OCI-LY3 (cell line): ENCODE data around the gene LMX1B.

Source experiments
- H2AFZ ChIP-seq: fragments of 200-600, 300-600 bp; shearing (Covaris generic); 2 replicates; pipeline ENCODE4 v1.6.0; 2014; ENCODE audit warnings: antibody characterized with exemption, low read depth, low read length
- H3K27ac ChIP-seq: fragments of 200-600, 300-600 bp; sonication (generic); 2 replicates; pipeline ENCODE4 v1.5.1; 2014; ENCODE audit warnings: mild to moderate bottlenecking, low read length, moderate library complexity, mixed read lengths
- H3K27me3 ChIP-seq: fragments of 200-600, 300-600 bp; sonication (generic); 2 replicates; pipeline ENCODE4 v1.6.1; 2014; ENCODE audit warnings: low read depth, low read length, mixed read lengths
- H3K36me3 ChIP-seq: fragments of 200-600, 300-600 bp; sonication (generic); replicated peaks from 2 replicates; pipeline ENCODE3; 2014; ENCODE audit warnings: low read depth, low read length, mixed read lengths
- H3K4me1 ChIP-seq: fragments of 300-600, 200-600 bp; sonication (generic); 2 replicates; pipeline ENCODE4 v1.6.1; 2014; ENCODE audit warnings: low read length, mixed read lengths
- H3K4me2 ChIP-seq: fragments of 200-600, 300-600 bp; sonication (generic); 2 replicates; pipeline ENCODE4 v1.6.1; 2014; ENCODE audit warnings: low read length, mixed read lengths
- H3K4me3 ChIP-seq: fragments of 300-600, 200-600 bp; sonication (generic); 2 replicates; pipeline ENCODE4 v1.5.1; 2014; ENCODE audit warnings: antibody characterized with exemption, mild to moderate bottlenecking, low read length, moderate library complexity
- H3K79me2 ChIP-seq: fragments of 300-600, 200-600 bp; shearing (Covaris generic); 2 replicates; pipeline ENCODE4 v1.6.1; 2014; ENCODE audit warnings: mild to moderate bottlenecking, low read length, mixed read lengths
- H3K9ac ChIP-seq: fragments of 300-600, 200-600 bp; shearing (Covaris generic); 2 replicates; pipeline ENCODE4 v1.6.0; 2014; ENCODE audit warnings: mild to moderate bottlenecking, low read length, moderate library complexity
- H3K9me3 ChIP-seq: fragments of 200-600, 300-600 bp; shearing (Covaris generic); 2 replicates; pipeline ENCODE4 v1.6.1; 2014; ENCODE audit warnings: low read length, mixed read lengths; ENCODE audit not compliant: insufficient read depth
- H4K20me1 ChIP-seq: fragments of 200-600, 300-600 bp; sonication (generic); 2 replicates; pipeline ENCODE4 v1.6.1; 2016; ENCODE audit warnings: low read length, mixed read lengths; ENCODE audit not compliant: insufficient read depth
- EZH2phosphoT487 ChIP-seq: fragments of 200-600 bp; shearing (Covaris generic); IDR thresholded peaks from 2 replicates; pipeline ENCODE4 v1.6.1; 2018; ENCODE audit warnings: antibody characterized with exemption, mixed run types, low read depth
- TF ChIP-seq, protein P1 (sequence below): fragments of 200-600, 300-600 bp; sonication (generic); IDR thresholded peaks from 2 replicates; pipeline ENCODE4 v1.5.1; 2014; ENCODE audit warnings: antibody characterized with exemption, low read length, low read depth

LMX1B gene

DNA sequence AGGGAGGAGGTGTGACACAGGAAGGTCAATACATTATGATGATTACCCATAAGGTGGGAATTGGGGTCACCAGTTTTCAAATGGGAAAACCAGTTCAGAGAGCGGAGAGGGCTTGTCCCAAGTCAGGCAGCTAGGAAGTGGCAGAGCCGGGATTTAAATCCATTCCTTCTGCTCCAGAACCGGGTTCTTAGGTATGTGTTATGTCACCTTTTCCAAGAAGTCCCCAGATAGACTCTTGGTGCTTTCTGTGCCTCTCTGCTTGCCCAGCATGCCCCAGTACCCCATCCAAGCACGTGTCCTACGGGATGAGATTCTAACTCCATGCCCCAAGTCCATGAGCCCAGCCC lies 69.9 kb downstream of the LMX1B start:
- Histone ChIP-seq H3K4me2 (no peak overlapping the region), H3K79me2 (no peaks in the 10 kb centered on the region), H3K27ac (no peak overlapping the region), H3K4me1 (no peaks in the 10 kb centered on the region), H4K20me1 (no peaks in the 10 kb centered on the region), H3K9ac (no peak overlapping the region), H3K4me3 (no peak overlapping the region), H3K36me3 (no peaks in the 10 kb centered on the region), H2AFZ (no peak overlapping the region), H3K27me3 (peaks cover 31% of the 10 kb centered on the region), H3K9me3 (no peaks in the 10 kb centered on the region)
- TF ChIP-seq, protein P1, sequence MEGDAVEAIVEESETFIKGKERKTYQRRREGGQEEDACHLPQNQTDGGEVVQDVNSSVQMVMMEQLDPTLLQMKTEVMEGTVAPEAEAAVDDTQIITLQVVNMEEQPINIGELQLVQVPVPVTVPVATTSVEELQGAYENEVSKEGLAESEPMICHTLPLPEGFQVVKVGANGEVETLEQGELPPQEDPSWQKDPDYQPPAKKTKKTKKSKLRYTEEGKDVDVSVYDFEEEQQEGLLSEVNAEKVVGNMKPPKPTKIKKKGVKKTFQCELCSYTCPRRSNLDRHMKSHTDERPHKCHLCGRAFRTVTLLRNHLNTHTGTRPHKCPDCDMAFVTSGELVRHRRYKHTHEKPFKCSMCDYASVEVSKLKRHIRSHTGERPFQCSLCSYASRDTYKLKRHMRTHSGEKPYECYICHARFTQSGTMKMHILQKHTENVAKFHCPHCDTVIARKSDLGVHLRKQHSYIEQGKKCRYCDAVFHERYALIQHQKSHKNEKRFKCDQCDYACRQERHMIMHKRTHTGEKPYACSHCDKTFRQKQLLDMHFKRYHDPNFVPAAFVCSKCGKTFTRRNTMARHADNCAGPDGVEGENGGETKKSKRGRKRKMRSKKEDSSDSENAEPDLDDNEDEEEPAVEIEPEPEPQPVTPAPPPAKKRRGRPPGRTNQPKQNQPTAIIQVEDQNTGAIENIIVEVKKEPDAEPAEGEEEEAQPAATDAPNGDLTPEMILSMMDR: no peak
- no peak for TF ChIP-seq EZH2phosphoT487

DNA sequence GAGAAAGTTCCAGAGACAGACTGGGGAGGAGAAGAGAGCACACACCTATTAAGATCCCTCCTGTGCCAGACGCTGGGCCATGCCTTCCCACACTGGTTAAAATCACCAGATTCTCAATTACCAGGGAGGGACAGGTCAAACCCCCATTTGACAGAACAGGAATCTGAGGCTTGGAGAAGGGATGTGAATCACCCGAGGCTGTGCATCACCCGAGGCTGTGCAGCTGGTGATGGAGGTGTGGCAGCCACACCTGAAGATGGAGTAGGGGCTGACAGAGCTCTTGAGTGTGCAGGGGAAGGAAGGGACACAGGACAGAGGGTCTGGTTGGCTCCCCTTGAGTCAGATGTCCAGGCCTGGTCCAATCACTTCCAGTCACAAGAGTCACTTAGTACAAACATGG lies 70.6 kb downstream of the LMX1B start:
- Histone ChIP-seq H3K9ac (no peak overlapping the region), H3K36me3 (no peaks in the 10 kb centered on the region), H3K79me2 (no peaks in the 10 kb centered on the region), H3K27me3 (peaks cover 33% of the 10 kb centered on the region), H2AFZ (no peak overlapping the region), H3K27ac (no peak overlapping the region), H3K4me1 (no peaks in the 10 kb centered on the region), H4K20me1 (no peaks in the 10 kb centered on the region), H3K4me2 (no peak overlapping the region), H3K4me3 (no peak overlapping the region), H3K9me3 (no peaks in the 10 kb centered on the region)
- no peak for TF ChIP-seq EZH2phosphoT487
- TF ChIP-seq, protein P1: no peak

DNA sequence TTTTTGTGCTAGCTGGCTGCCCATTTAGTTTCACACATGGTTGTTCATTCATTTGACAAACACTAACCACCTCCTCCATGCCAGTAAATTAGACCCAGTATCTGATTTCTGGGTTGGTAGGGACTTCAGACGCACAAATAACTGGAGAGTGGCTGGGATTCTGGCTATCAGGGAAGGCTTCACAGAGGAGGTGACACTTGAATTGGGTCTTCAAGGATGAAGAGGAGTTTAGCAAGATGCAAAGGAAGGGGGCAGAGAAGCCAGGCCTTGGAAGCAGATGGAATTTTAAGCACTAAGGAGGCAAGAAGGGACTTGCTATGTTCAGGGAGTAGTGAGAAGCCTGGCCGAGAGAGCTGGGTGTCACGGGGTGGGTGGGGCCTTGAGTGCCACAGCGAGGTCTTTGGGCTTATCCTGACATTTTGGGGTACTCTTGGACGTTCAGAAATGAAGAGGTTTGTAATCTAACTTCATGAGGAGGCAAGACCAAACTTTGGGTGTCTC lies 71.3 kb downstream of the LMX1B start:
- no peaks in the 10 kb centered on the region for H3K4me1 ChIP-seq
- TF ChIP-seq EZH2phosphoT487: no peak
- TF ChIP-seq, protein P1: no peak
- no peaks in the 10 kb centered on the region for H3K36me3 ChIP-seq
- no peaks in the 10 kb centered on the region for H3K9me3 ChIP-seq
- H4K20me1 ChIP-seq: no peaks in the 10 kb centered on the region
- H3K27me3 ChIP-seq: peaks cover 33% of the 10 kb centered on the region
- H3K79me2 ChIP-seq: no peaks in the 10 kb centered on the region
- H3K4me2 ChIP-seq: no peak overlapping the region
- H3K9ac ChIP-seq: no peak overlapping the region
- no peak overlapping the region for H2AFZ ChIP-seq
- no peak overlapping the region for H3K27ac ChIP-seq
- no peak overlapping the region for H3K4me3 ChIP-seq

DNA sequence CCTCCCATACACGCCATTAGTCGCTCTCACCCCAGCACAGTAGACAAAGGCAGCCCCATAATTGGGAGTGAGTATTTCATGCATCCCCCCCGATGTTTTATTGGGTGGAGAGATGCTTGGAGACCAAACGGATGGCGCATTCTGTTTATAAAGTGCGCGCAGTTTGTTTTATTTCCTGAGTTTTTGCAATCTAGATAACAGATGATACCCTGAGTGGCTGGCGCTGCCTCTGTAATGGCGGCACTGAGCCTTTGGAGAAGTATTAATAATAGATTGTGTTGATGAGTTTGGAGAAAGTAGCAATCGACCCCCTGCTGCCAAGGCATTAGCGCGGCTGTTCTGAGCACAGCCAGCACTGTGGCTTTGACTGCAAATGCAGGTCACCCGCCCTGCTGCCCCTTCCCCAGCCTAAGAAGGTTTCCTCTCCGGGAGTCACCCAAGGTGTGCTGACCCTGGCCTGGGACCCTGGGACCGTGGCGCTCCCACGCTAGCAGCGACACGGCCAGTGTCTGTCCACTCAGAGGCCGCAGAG lies 74.3 kb downstream of the LMX1B start:
- no peak overlapping the region for H3K4me3 ChIP-seq
- no peaks in the 10 kb centered on the region for H3K79me2 ChIP-seq
- H3K36me3 ChIP-seq: no peaks in the 10 kb centered on the region
- no peak overlapping the region for H3K9ac ChIP-seq
- no peak for TF ChIP-seq EZH2phosphoT487
- TF ChIP-seq, protein P1: no peak
- no peaks in the 10 kb centered on the region for H3K4me1 ChIP-seq
- no peaks in the 10 kb centered on the region for H4K20me1 ChIP-seq
- H3K27me3 ChIP-seq: peaks cover 33% of the 10 kb centered on the region
- no peaks in the 10 kb centered on the region for H3K9me3 ChIP-seq
- no peak overlapping the region for H3K4me2 ChIP-seq
- no peak overlapping the region for H3K27ac ChIP-seq
- no peak overlapping the region for H2AFZ ChIP-seq
